ENCODE measurements around the gene TEX101.

- no peak for TF ChIP-seq CTCF (IDR thresholded peaks at IDR 0.05)
- TF ChIP-seq POLR2AphosphoS5 (IDR thresholded peaks at IDR 0.05; ENCODE audit: low read depth, low read length) = no peak
- TF ChIP-seq, protein P1, sequence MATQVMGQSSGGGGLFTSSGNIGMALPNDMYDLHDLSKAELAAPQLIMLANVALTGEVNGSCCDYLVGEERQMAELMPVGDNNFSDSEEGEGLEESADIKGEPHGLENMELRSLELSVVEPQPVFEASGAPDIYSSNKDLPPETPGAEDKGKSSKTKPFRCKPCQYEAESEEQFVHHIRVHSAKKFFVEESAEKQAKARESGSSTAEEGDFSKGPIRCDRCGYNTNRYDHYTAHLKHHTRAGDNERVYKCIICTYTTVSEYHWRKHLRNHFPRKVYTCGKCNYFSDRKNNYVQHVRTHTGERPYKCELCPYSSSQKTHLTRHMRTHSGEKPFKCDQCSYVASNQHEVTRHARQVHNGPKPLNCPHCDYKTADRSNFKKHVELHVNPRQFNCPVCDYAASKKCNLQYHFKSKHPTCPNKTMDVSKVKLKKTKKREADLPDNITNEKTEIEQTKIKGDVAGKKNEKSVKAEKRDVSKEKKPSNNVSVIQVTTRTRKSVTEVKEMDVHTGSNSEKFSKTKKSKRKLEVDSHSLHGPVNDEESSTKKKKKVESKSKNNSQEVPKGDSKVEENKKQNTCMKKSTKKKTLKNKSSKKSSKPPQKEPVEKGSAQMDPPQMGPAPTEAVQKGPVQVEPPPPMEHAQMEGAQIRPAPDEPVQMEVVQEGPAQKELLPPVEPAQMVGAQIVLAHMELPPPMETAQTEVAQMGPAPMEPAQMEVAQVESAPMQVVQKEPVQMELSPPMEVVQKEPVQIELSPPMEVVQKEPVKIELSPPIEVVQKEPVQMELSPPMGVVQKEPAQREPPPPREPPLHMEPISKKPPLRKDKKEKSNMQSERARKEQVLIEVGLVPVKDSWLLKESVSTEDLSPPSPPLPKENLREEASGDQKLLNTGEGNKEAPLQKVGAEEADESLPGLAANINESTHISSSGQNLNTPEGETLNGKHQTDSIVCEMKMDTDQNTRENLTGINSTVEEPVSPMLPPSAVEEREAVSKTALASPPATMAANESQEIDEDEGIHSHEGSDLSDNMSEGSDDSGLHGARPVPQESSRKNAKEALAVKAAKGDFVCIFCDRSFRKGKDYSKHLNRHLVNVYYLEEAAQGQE (IDR thresholded peaks at IDR 0.05; ENCODE audit: insufficient read depth in 1 of 2, low read depth in 2 of 2, low read length in 1 of 2) = no peak
Observed at GRCh38 chr19:43416951-43417623, 2.4 kb downstream of the TEX101 start.

Measured in Panc1 (cell line).